GM19328 (cell line): ENCODE data around the gene EDC3.

Experiments used
- ATAC-seq: cut with Tn5 transposase; IDR thresholded peaks from one replicate; pipeline ENCODE4 v1.9.1; 2021; ENCODE audit warnings: mild to moderate bottlenecking, moderate library complexity; ENCODE audit not compliant: unreplicated experiment

The EDC3 gene

DNA sequence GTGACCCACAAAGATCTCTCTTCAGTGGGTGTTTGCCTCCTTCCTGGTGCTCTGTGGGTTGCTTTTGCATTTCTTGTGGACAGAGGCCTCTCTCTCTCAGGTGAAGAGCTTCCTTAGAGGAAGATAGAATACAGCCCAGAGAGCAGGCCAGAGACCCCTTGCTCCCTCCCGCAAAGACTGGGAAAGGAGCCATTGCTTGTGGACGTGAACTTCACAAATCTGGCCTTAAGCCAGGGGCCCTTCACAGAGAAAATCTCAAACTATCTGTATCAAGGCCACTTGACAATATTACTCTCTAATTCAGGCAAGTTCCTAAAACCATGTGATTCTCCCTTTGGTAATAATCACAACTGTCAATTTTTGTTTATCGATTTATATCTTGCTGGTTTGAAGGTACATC lies 110.6 kb downstream of the EDC3 start:
- ATAC-seq, result no peak

- ATAC-seq, result no peak
Measured at GRCh38 chr15:74584779-74585178, 111.0 kb downstream of the EDC3 start.

DNA sequence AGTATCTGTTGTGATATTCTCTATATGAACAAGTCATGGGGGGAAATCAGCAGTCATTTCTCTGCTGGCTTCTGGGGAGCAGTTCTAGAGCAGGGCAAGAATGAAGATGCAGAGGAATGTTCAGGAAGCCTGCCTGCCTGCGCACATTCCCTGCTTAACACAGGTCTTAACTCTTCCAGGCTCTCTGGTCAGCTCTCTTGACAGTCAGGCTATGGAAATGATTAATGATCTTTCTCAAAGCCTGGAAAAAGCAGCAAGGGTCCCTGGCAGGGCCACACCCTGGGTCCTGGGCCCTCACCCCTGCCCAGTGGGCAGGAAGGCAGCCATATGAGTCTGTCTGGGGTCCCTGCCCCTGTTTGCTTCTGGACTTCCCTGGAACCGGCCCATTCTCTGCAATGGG lies 111.6 kb downstream of the EDC3 start:
- ATAC-seq, result no peak
